Uterus (tissue), 4 donors: Measurements from ENCODE around the gene PMS2. TPM values are rescaled to one million over a fixed set of nuclear protein-coding genes. Genes with fewer than 3 reads are reported as not detected.
"Not testable (repeated sequence)": the region's sequence is repeated elsewhere in the genome, so short reads cannot be mapped to it uniquely, and the experiment has no call there.

Experiments used
- DNase-seq, 2 donors: peaks; one replicate each; pipeline ENCODE4 v3.0.0-alpha.2; 2019 to 2020
- H3K27ac ChIP-seq, 2 donors: fragments of 200-600 bp; sonication (generic); 1 replicate in 1 of 2; 2 replicates in 1 of 2; pipeline ENCODE4 v1.5.1; 2016 to 2018
- H3K27me3 ChIP-seq, 2 donors: fragments of 200-600 bp; sonication (generic); one replicate each; pipeline ENCODE4 v1.5.1; 2018 to 2019; ENCODE audit warnings: control low read depth in 1 of 2
- H3K36me3 ChIP-seq, 2 donors: fragments of 200-600 bp; sonication (generic); one replicate each; pipeline ENCODE4 v1.5.1; 2019; ENCODE audit warnings: control low read depth in 1 of 2
- H3K4me1 ChIP-seq, 2 donors: fragments of 200-600 bp; sonication (generic); one replicate each; pipeline ENCODE4 v1.5.1; 2018 to 2019; ENCODE audit warnings: control low read depth in 1 of 2
- H3K4me3 ChIP-seq, 2 donors: fragments of 200-600 bp; sonication (generic); 1 replicate in 1 of 2; 2 replicates in 1 of 2; pipeline ENCODE4 v1.5.1; 2018 to 2019; ENCODE audit warnings: mild to moderate bottlenecking in 1 of 2
- H3K9me3 ChIP-seq, 2 donors: fragments of 200-600 bp; sonication (generic); one replicate each; pipeline ENCODE4 v1.5.1; 2019; ENCODE audit warnings: control low read depth in 1 of 2
- CTCF ChIP-seq, 4 experiments: fragments of 200-600 bp in 2 of 4; fragments of 450-650 bp in 2 of 4; sonication (generic) in 2 of 4; IDR thresholded peaks; one replicate each; pipeline ENCODE4 v1.5.1; 2016 to 2019; ENCODE audit warnings: antibody characterized with exemption in 4 of 4, mild to moderate bottlenecking in 2 of 4, moderate library complexity in 1 of 4
- POLR2A ChIP-seq, 2 donors: fragments of 450-650 bp; IDR thresholded peaks; one replicate each; pipeline ENCODE4 v1.6.1; 2016; ENCODE audit warnings: antibody characterized with exemption in 2 of 2, mild to moderate bottlenecking in 1 of 2, moderate library complexity in 1 of 2
- intact Hi-C: fragments of 100-400 bp; cut with DNase I; formaldehyde crosslinking; loops from one replicate; pipeline ENCODE4 v1.15.1; 2023; ENCODE audit warnings: low total_unique reads
- total RNA-seq, 4 donors: library from RNA; depleted of rRNA in 3 of 4; stranded (reverse); fragments of >200 nt in 3 of 4; gene quantifications; one replicate each; pipeline versions ENCODE4 v1.1.0 to v1.2.4, GENCODE V29; 2014 to 2023
- donor health status: DM: yes; HTN: yes; CAD: no.

The PMS2 gene
- total RNA-seq, 4 donors from 2014 or later, result 1.0 to 21.8 (median 8.5) TPM

- no peak for DNase-seq
- H3K27ac ChIP-seq, result no peak overlapping the region
- H3K4me3 ChIP-seq, result no peak overlapping the region
- TF ChIP-seq CTCF (IDR thresholded peaks at IDR 0.05) (no peak), POLR2A (IDR thresholded peaks at IDR 0.05) (no peak)
- no peaks in the 10 kb centered on the region for H3K36me3 ChIP-seq
- H3K4me1 ChIP-seq, result peaks cover 0 to 4% of the 10 kb centered on the region in 2 donors
- H3K9me3 ChIP-seq, result no peaks in the 10 kb centered on the region
- intact Hi-C loops, result no loop called here
- H3K27me3 ChIP-seq, result no peaks in the 10 kb centered on the region
Measured at GRCh38 chr7:6012355-6013104, 3.7 kb upstream of the PMS2 start.

- Histone ChIP-seq H3K4me3 (no peak overlapping the region), H3K27me3 (no peaks in the 10 kb centered on the region), H3K9me3 (no peaks in the 10 kb centered on the region), H3K36me3 (no peaks in the 10 kb centered on the region), H3K4me1 (peaks cover 0 to 4% of the 10 kb centered on the region in 2 donors), H3K27ac (no peak overlapping the region)
- DNase-seq, result no peak
- TF ChIP-seq POLR2A (IDR thresholded peaks at IDR 0.05) (no peak), CTCF (IDR thresholded peaks at IDR 0.05) (no peak)
- intact Hi-C loops, result no loop called here
Measured at GRCh38 chr7:6011541-6011940, 2.7 kb upstream of the PMS2 start.

- H3K4me1 ChIP-seq, H3K9me3 ChIP-seq, intact Hi-C loops, H3K27me3 ChIP-seq, H3K36me3 ChIP-seq, H3K27ac ChIP-seq, H3K4me3 ChIP-seq, DNase-seq: not testable (repeated sequence)
Measured at GRCh38 chr7:6010370-6010769, 1.5 kb upstream of the PMS2 start.

- H3K27me3 ChIP-seq, H3K9me3 ChIP-seq, intact Hi-C loops, H3K4me1 ChIP-seq, DNase-seq, H3K36me3 ChIP-seq: not testable (repeated sequence)
- Histone ChIP-seq H3K4me3 (peak overlapping the region; percentile 59 to 79), H3K27ac (peak overlapping the region; percentile 72 to 86)
Measured at GRCh38 chr7:6007835-6008590, 836 bp downstream of the PMS2 start.

GRCh38 chr7:6007386-6007785 lies 1.5 kb downstream of the PMS2 start:
- Histone ChIP-seq H3K9me3 (no peaks in the 10 kb centered on the region), H3K4me3 (no peak overlapping the region), H3K27ac (no peak overlapping the region), H3K4me1 (no peaks in the 10 kb centered on the region), H3K27me3 (no peaks in the 10 kb centered on the region), H3K36me3 (no peaks in the 10 kb centered on the region)
- no peak for TF ChIP-seq CTCF (IDR thresholded peaks at IDR 0.05)
- TF ChIP-seq POLR2A (IDR thresholded peaks at IDR 0.05), result no peak
- intact Hi-C loops, result no loop called here
- DNase-seq, result no peak

GRCh38 chr7:5997210-5997808 lies 11.5 kb downstream of the PMS2 start:
- no peaks in the 10 kb centered on the region for H3K9me3 ChIP-seq
- no peak for TF ChIP-seq POLR2A (IDR thresholded peaks at IDR 0.05)
- TF ChIP-seq CTCF (IDR thresholded peaks at IDR 0.05), result peak; percentile 60 to 68 (median 68)
- H3K36me3 ChIP-seq, result no peaks in the 10 kb centered on the region
- no peak overlapping the region for H3K4me3 ChIP-seq
- intact Hi-C loops, result no loop called here
- H3K27me3 ChIP-seq, result no peaks in the 10 kb centered on the region
- H3K27ac ChIP-seq, result peak overlapping the region in 1 of 2 donors; percentile 31
- no peaks in the 10 kb centered on the region for H3K4me1 ChIP-seq
- peak; percentile 56 to 61 for DNase-seq

- H3K4me3 ChIP-seq, intact Hi-C loops, DNase-seq, H3K27me3 ChIP-seq, H3K4me1 ChIP-seq, H3K9me3 ChIP-seq, H3K27ac ChIP-seq, H3K36me3 ChIP-seq: not testable (repeated sequence)
Measured at GRCh38 chr7:5987061-5987460, 21.8 kb downstream of the PMS2 start.

- H3K27me3 ChIP-seq, intact Hi-C loops, DNase-seq: not testable (repeated sequence)
Measured at GRCh38 chr7:5979680-5980314, 29.1 kb downstream of the PMS2 start.

More at GRCh38 chr7:5979680-5980314, 29.1 kb downstream of the PMS2 start:
- H3K36me3 ChIP-seq, H3K4me1 ChIP-seq, H3K27ac ChIP-seq, H3K9me3 ChIP-seq, H3K4me3 ChIP-seq: not testable (repeated sequence)
